GM18868 (cell line): ENCODE measurements around the gene TEAD1.

Experiments used
- ATAC-seq: cut with Tn5 transposase; IDR thresholded peaks from one replicate; pipeline ENCODE4 v1.9.1; 2021; ENCODE audit warnings: mild to moderate bottlenecking, moderate library complexity; ENCODE audit not compliant: unreplicated experiment

Gene TEAD1

DNA sequence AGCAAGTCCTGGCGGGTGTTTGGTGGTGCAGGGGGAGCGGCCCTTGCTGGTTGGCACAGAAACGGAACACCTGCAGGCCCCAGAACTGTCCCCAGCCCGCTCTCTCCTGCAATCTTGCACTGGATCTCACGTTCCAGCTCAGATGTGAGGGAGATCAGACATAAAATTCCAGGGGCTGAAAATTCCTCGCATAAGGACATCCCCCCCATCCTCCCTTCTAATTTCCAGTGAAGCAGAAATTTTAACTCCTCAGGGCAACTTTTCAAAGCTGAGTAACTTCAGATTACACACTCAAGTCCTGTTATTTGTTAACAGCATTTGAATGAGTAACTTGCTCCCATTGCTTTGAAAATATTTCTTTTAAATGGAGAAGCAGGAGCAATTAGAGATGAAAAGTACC is 294.6 kb downstream of the TEAD1 start:
- no peak for ATAC-seq

DNA sequence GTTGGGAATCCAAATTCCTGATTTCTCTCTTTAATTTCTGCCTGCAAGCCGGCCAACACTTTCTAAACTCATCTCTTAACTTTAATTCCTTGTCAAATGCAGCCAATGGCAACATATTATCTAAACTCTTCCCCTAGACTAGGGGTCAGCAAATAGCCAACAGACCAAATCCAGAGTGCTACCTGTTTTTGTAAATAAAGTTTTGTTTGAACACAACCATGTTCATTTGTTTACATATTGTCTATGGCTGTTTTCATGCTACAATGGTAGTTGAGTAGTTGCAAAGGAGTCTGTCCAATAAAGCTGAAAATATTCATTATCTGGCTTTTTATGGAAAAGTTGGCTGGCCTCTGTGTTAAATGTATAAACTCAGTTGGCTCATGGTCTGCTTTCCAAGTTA is 297.7 kb downstream of the TEAD1 start:
- ATAC-seq = no peak

DNA sequence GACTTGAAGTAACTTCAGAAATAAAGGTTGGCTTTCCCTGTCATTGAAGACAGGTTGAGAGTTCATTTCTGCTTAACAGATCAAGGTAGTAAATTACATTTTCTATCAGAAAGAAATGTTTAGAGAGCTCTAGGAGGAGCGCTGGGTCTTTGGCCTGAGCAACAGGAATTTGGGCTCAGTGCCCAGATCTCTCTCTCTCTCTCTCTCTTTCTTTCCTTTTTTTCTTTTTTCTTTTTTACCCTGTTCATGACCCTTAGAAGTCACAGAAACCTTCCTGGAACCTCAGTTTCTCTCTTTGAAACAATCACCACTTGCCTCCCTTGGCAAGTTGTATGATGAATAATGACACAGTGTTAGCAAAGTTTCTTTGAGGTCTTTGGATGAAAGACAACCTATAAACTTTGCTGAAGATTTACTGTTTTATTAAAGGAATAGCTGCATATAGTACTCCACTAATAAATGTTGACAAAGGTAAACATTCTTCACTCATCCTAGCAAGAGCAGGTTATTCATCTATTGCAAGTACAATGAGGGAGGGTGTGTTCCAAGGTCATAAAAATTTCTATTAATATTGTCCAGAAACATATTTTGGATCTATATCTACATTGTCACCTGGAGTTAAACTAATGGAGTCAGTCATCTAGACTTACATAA is 299.4 kb downstream of the TEAD1 start:
- no peak for ATAC-seq

DNA sequence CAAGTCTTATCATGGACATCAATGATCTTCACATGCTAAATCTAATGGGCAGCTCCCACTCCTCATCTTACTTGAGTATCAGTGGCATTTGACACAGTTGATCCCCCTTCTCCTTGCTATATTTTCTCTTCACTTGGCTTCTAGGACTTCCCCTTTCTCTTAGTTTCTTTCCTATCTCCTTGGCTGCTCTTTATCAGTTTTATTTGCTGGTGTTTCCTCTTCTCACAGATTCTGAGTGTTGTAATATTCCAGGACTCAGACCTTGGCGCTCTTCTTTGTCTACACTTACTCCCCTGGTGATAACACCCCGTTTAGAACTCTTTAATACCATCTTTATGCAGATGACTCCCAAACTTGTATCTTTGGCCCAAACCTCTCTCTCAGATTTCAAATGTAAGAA is 301.0 kb downstream of the TEAD1 start:
- no peak for ATAC-seq

DNA sequence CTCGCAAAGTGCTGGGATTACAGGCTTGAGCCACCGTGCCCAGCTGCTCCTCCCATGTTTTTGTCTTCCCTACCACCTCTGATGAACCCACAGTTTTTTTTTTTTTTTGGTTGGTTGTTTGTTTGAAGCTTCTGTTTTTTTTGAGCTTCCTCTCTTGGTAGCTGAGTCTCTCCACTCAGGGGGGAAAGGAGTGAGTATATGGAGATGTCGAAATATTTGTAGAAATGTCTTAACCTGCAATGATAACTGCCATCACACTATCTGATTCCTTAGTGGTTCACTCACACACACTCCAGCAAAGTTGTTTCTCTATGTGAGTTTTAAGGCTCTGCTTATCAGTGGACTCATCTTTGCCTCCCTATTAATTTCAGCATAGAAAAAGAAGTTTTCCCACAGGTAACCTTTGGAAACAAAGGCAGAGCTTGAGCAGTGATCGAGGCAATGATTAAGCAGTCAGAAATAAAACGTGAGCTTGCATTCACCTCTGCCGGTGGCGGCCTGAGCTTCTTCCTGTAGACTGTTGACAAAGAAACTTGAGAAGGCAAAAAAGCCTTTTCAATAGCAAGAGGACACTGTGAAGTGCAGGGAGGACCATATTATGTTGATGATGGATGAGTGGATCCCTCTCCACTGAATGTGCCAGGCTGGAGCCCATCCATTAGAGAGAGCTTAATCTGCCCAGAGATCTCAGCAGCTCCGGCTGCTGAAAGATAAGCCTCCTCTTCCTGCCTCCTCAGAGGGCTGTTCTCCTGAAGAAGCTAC is 305.9 kb downstream of the TEAD1 start:
- ATAC-seq = no peak

DNA sequence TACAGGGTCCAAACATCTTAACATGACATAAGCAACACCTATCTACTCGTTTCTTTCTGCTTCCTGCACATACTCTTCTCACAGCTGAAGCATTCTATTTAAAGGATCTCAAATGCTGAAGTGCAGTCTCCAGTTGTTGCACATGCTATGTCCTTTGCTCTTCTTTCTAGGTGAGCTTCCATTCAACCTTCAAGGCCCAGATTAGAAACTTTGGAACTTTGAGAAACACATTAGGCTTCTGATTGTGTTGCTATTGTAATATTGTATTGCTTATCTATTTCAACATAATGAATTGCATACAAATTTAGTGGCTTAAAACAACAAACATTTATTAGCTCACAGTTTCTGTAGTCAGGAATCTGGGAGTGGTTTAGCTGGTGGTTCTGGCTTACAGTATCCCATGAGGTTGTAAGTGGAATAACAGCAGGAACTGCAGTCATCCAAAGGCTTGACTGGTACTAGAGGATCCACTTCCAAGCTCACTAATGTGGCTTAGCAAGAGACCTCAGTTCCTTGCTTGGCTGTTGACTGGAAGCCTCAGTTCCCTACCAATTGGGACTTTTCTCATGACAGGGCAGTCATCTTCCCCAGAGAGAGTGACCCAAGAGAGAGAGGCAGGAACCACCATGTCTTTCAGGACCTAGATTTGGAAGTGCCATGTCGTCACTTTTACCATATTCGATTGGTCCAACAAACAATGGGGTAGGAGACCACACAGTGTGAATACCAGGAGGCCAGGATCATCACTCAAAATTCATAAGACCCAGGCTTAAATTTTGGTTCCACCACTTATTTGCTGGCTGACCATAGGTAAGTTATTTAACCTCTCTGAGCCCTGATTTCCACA is 307.7 kb downstream of the TEAD1 start:
- no peak for ATAC-seq

DNA sequence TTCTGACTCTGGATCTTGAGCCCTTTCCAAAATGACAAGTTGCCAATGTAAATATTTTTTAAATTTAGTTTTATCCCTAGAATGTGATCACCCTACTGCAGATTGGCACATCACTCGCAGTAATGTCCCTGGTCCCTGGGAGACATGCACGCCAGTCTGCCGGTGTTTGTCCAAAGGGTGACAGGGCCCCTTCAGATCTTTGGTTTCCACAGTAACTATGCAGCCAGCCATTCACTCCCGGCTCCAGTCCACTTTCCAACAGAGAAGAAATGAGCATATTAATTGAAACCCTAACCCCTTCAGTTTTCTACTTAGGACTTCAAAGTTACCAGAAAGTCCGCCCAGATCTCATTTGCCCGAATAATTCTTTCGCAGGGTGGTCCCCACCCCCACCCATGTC is 309.1 kb downstream of the TEAD1 start:
- no peak for ATAC-seq

DNA sequence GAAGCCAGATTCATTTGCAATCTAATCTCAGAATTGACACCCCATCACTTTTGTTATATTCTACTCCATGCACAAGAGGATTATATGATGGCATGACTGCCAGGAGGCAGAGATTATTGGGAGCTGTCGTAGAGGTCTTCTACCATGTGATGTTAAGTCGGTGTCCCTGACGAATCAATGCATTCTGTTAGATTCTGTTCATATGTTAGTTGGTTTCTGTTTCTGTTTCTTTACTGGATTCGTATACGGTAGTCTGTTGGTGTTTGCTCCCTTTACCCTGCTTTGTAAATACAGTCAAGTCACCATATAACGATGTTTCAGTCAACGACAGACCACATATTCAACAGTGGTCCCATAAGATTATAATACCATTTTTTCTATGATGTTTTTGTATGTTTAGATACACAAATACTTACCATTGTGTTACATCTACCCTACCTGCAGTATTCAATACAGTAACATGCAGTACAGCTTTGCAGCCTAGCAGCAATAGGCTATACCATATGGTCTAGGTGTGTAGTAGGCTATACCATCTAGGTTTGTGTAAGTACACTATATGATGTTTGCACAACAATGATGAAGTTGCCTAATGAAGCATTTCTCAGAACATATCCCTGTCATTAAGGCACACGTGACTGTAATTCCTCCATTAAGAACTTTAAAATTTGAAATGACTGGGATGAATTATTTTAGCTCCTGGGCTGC is 312.1 kb downstream of the TEAD1 start:
- ATAC-seq = no peak

DNA sequence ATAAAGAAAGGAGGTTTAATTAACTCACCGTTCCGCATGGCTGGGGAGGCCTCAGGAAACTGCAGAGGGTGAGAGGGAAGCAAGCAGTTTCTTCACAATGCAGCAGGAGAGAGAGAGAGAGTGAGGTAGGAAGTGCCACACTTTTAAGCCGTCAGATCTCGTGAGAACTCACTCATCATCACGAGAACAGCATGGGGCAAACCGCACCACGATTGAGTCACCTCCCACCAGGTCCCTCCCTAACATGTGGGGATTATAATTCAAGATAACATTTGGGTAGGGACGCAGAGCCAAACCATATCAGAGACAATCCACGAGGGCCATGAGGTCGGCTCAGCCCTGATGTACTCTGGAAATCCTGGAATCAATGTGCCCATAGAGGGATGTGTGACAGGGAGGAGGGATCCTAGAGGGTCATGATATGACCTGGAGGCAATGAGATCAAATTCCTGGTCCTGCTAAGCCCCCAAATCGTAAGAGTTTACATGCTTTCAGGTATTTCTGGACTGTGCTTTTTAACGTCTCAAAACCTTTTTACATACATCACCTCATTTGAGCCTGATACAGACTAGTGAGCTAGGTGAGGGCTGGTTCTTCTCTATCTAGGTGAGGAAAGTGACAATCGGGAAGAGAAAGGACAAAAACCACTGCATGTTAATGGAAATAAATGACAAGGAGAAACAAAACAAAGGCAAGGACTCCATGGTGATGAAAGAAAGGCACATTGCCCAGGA is 315.4 kb downstream of the TEAD1 start:
- ATAC-seq = no peak

DNA sequence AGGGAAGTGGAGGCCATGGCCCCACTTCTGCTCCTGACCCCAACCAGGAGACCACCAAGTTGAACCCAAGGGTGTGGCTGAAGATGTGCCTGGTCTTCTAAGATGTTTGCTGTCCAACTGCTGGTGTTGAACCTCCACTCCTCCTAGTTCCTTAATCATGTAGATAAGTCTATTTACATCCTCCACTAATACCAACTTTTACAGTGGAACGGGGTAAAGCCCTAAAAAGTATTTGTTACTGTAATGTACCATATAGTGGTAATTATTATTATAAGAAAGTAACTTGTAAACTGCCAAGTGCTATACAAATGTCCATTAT is 315.9 kb downstream of the TEAD1 start:
- no peak for ATAC-seq

DNA sequence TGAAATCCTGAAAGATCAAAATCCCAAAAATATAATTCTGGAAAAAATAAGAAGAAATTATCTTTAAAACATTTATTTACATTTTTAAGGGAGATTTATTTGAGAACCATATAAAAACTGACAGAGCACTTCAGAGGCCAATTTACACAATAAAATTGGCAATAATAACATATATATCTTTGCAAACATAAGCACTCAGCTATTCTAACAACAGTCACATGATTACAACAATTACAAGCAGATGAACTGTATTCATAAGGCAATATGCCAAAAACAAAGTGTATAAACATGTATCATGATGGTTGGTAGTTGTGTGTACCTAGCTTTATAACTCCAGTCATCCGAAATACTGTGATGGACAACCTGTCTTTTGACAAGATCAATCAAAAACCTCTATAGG is 317.2 kb downstream of the TEAD1 start:
- no peak for ATAC-seq

DNA sequence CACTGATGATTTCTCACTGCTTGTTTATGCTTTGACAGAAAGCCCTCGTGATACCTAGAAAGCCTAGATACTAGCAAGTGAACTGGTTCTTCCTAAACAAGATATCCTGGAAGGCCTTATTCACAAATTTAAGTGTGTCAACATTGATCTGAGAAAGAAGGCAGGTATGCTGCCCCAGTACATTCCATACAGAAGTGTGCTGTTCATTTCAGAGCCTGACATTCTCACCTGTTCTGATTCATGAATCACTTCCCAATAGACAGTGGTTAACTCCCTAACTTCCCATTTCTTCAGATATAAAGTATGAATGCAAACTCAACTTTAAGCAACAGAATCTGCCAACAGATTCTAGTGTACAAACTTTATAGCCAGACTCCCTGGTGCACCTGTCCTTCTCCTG is 319.4 kb downstream of the TEAD1 start:
- ATAC-seq = no peak
